GM23338 (cell line): ENCODE results near the gene DDIT3. TPM values are rescaled to one million over a fixed set of nuclear protein-coding genes. Genes with fewer than 3 reads are reported as not detected.

Source experiments
- ATAC-seq: fragments of 200-7000 bp; cut with Tn5 transposase; 3 replicates; pipeline ENCODE4 v1.9.1; 2020
- DNase-seq: peaks from one replicate; pipeline ENCODE4 v3.0.0-alpha.2; 2015; ENCODE audit warnings: low spot score
- H2AFZ ChIP-seq: fragments of 200-600 bp; sonication (generic); 2 replicates; pipeline ENCODE4 v1.8.0; 2016; ENCODE audit warnings: antibody characterized with exemption, mild to moderate bottlenecking, moderate library complexity
- H3F3A ChIP-seq: fragments of 200-600 bp; sonication (generic); replicated peaks from 2 replicates; pipeline ENCODE4 v1.8.0; 2017; ENCODE audit warnings: antibody characterized with exemption, mixed run types, low read depth
- H3K27ac ChIP-seq: fragments of 200-600 bp; sonication (generic); 2 replicates; pipeline ENCODE4 v1.6.1; 2016; ENCODE audit warnings: low read depth
- H3K27me3 ChIP-seq: fragments of 200-600 bp; sonication (generic); 2 replicates; pipeline ENCODE4 v1.8.0; 2016; ENCODE audit warnings: mild to moderate bottlenecking, mixed run types, moderate library complexity; ENCODE audit not compliant: insufficient read depth
- H3K36me3 ChIP-seq: fragments of 200-600 bp; sonication (generic); 2 replicates; pipeline ENCODE4 v1.8.0; 2016; ENCODE audit warnings: mild to moderate bottlenecking; ENCODE audit not compliant: insufficient read depth
- H3K4me1 ChIP-seq: fragments of 200-600 bp; sonication (generic); 2 replicates; pipeline ENCODE4 v1.8.0; 2016; ENCODE audit warnings: mild to moderate bottlenecking, moderate library complexity; ENCODE audit not compliant: insufficient read depth
- H3K4me2 ChIP-seq: fragments of 200-600 bp; sonication (generic); 2 replicates; pipeline ENCODE4 v1.7.1; 2017; ENCODE audit warnings: mixed run types
- H3K4me3 ChIP-seq: fragments of 200-600 bp; sonication (generic); 2 replicates; pipeline ENCODE4 v1.6.1; 2016; ENCODE audit warnings: mixed run types
- H3K79me2 ChIP-seq: fragments of 200-600 bp; sonication (generic); replicated peaks from 2 replicates; pipeline ENCODE4 v1.8.0; 2017; ENCODE audit warnings: mild to moderate bottlenecking; ENCODE audit not compliant: insufficient read depth
- H3K9me2 ChIP-seq: fragments of 200-600 bp; sonication (generic); 2 replicates; pipeline ENCODE4 v1.8.0; 2017; ENCODE audit not compliant: insufficient read depth
- H4K20me1 ChIP-seq: fragments of 200-600 bp; sonication (generic); replicated peaks from 2 replicates; pipeline ENCODE4 v1.8.0; 2017; ENCODE audit warnings: mild to moderate bottlenecking; ENCODE audit not compliant: insufficient read depth
- H3K27ac Mint-ChIP-seq: 2 replicates; pipeline ENCODE4 v1.8.0; 2020; ENCODE audit warnings: inconsistent platforms, mild to moderate bottlenecking, moderate library complexity, mixed read lengths
- H3K27me3 Mint-ChIP-seq: 3 replicates; pipeline ENCODE4 v1.8.0; 2022; ENCODE audit warnings: low read depth, mild to moderate bottlenecking, moderate library complexity, mixed read lengths, inconsistent platforms; ENCODE audit not compliant: insufficient read depth, poor library complexity
- H3K36me3 Mint-ChIP-seq: 3 replicates; pipeline ENCODE4 v1.8.0; 2021; ENCODE audit warnings: low read depth, mild to moderate bottlenecking, inconsistent platforms, moderate library complexity, mixed read lengths
- H3K4me1 Mint-ChIP-seq: 3 replicates; pipeline ENCODE4 v1.8.0; 2020; ENCODE audit warnings: mild to moderate bottlenecking, inconsistent platforms, mixed read lengths
- H3K4me3 Mint-ChIP-seq: 3 replicates; pipeline ENCODE4 v1.8.0; 2021; ENCODE audit warnings: moderate library complexity, mild to moderate bottlenecking, inconsistent platforms, mixed read lengths
- H3K9me3 Mint-ChIP-seq: 3 replicates; pipeline ENCODE4 v1.8.0; 2020; ENCODE audit warnings: moderate library complexity, mild to moderate bottlenecking, inconsistent platforms, mixed read lengths
- CREB1 ChIP-seq: fragments of 250-450 bp; sonication (Bioruptor Pico); IDR thresholded peaks from 2 replicates; pipeline ENCODE4 v1.5.0; 2020; ENCODE audit warnings: low read depth, mild to moderate bottlenecking, moderate library complexity
- EZH2 ChIP-seq: fragments of 200-600 bp; sonication (generic); IDR thresholded peaks from one replicate; pipeline ENCODE4 v1.8.0; 2017; ENCODE audit warnings: antibody characterized with exemption, mild to moderate bottlenecking, low read depth; ENCODE audit not compliant: unreplicated experiment
- REST ChIP-seq: IDR thresholded peaks from one replicate; pipeline ENCODE4 v1.6.1; 2018; ENCODE audit warnings: antibody characterized with exemption; ENCODE audit not compliant: unreplicated experiment
- STAT1 ChIP-seq: IDR thresholded peaks from one replicate; pipeline ENCODE4 v1.6.1; 2016; ENCODE audit warnings: antibody characterized with exemption; ENCODE audit not compliant: unreplicated experiment
- ZNF114 ChIP-seq: fragments of 250-450 bp; sonication (Bioruptor Pico); IDR thresholded peaks from 2 replicates; pipeline ENCODE4 v1.5.0; 2020; ENCODE audit warnings: mild to moderate bottlenecking, moderate library complexity
- ZNF331 ChIP-seq: fragments of 250-450 bp; sonication (Bioruptor Pico); IDR thresholded peaks from 2 replicates; pipeline ENCODE4 v1.5.0; 2020; ENCODE audit warnings: low read depth, mild to moderate bottlenecking, moderate library complexity
- ZNF462 ChIP-seq: fragments of 250-450 bp; sonication (Bioruptor Pico); IDR thresholded peaks from 2 replicates; pipeline ENCODE4 v1.5.0; 2020; ENCODE audit warnings: mild to moderate bottlenecking, moderate library complexity
- polyA plus RNA-seq: library from polyadenylated mRNA; unstranded; fragments of >200 nt; fragmentation: Nextera tagmentation; extraction: Ambion mirVana; gene quantifications from 2 replicates; pipeline ENCODE4 v1.2.1, GENCODE V29; 2016
- total RNA-seq: library from RNA; depleted of rRNA; stranded (reverse); fragments of >200 nt; shearing (Covaris generic); gene quantifications from 2 replicates; pipeline ENCODE4 v1.2.3, GENCODE V29; 2014
- TF ChIP-seq, protein P1 (sequence below): IDR thresholded peaks from 2 replicates; pipeline ENCODE4 v1.6.1; 2016; ENCODE audit warnings: antibody characterized with exemption

DDIT3 gene
- total and polyA plus RNA-seq, 2 experiments from 2014 or later = 3.9 to 12.5 TPM

DNA sequence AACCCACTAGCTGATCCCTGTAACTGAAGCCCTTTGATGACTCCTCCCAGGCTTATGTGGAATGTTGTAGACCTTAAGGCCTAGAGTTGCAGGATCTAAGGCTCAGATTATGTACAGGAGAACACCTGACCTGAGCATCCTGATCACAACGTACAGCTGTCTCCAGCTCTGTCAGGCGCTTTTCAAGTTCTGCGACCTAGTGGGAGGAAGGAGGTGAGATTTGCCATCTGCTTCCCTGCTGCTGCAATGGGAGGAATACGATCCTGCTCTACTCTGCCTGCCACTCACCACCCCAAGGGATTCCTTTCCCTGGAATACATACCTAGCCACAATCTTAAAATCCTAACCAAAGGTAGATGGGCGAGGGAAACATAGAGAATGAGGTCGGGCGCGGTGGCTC is 12.8 kb upstream of the DDIT3 start (continued):
- no peak for TF ChIP-seq REST

- Mint-ChIP-seq H3K4me3 (no peak overlapping the region), H3K9me3 (no peaks in the 10 kb centered on the region), H3K4me1 (peaks cover 20% of the 10 kb centered on the region), H3K27ac (no peak overlapping the region), H3K36me3 (peaks cover 70% of the 10 kb centered on the region), H3K27me3 (peaks cover 8% of the 10 kb centered on the region)
- H2AFZ ChIP-seq = no peak overlapping the region
- ATAC-seq (no peak), DNase-seq (no peak)
- no peaks in the 10 kb centered on the region for H3K27me3 ChIP-seq
- H3K27ac ChIP-seq = no peak overlapping the region
- H3K4me1 ChIP-seq = no peaks in the 10 kb centered on the region
- H4K20me1 ChIP-seq = peaks cover 5% of the 10 kb centered on the region
- H3F3A ChIP-seq = 0 out of 2 replicates have a peak, but pooled peaks cover 12% of the 10 kb centered on the region
- H3K79me2 ChIP-seq = no peaks in the 10 kb centered on the region
- H3K9me2 ChIP-seq = no peaks in the 10 kb centered on the region
- no peak overlapping the region for H3K4me3 ChIP-seq
- H3K36me3 ChIP-seq = peaks cover 20% of the 10 kb centered on the region
- no peak overlapping the region for H3K4me2 ChIP-seq
- no peak for TF ChIP-seq ZNF462 (CRISPR knock-in tag)
- no peak for TF ChIP-seq CREB1 (CRISPR knock-in tag)
- TF ChIP-seq, protein P1, sequence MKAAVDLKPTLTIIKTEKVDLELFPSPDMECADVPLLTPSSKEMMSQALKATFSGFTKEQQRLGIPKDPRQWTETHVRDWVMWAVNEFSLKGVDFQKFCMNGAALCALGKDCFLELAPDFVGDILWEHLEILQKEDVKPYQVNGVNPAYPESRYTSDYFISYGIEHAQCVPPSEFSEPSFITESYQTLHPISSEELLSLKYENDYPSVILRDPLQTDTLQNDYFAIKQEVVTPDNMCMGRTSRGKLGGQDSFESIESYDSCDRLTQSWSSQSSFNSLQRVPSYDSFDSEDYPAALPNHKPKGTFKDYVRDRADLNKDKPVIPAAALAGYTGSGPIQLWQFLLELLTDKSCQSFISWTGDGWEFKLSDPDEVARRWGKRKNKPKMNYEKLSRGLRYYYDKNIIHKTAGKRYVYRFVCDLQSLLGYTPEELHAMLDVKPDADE = no peak
- TF ChIP-seq ZNF114 (CRISPR knock-in tag) = no peak
- no peak for TF ChIP-seq REST
- TF ChIP-seq EZH2 = no peak
- no peak for TF ChIP-seq ZNF331 (CRISPR knock-in tag)
- no peak for TF ChIP-seq STAT1
Observed at GRCh38 chr12:57531836-57532235, 11.5 kb upstream of the DDIT3 start.
